HCT116 (cell line): Measurements from ENCODE around the gene STAG1. TPM values are rescaled to one million over a fixed set of nuclear protein-coding genes. Genes with fewer than 3 reads are reported as not detected.
"Not testable (repeated sequence)": the region's sequence is repeated elsewhere in the genome, so short reads cannot be mapped to it uniquely, and the experiment has no call there.

Source experiments
- ATAC-seq: fragments of 200-7000 bp; cut with Tn5 transposase; 2 replicates; pipeline ENCODE4 v1.9.1; 2020; ENCODE audit warnings: mild to moderate bottlenecking, moderate library complexity
- BruUV-seq: library from RNA; stranded (reverse); fragments of 400-500 nt; replicated peaks from 2 replicates; lab custom pipeline; 2021; lab: Mats Ljungman, UMichigan
- CTCF ChIA-PET: fragments of 300-600 bp; sonication (Branson Sonifier 250); formaldehyde crosslinking; loops from one replicate; lab custom pipeline; 2021; ENCODE audit warnings: antibody characterized with exemption; lab: Charles Lee
- POLR2A ChIA-PET: fragments of 300-600, 350-600 bp; sonication (Branson Sonifier 250); formaldehyde crosslinking; loops from one replicate; lab custom pipeline; 2021; ENCODE audit warnings: antibody characterized with exemption; lab: Charles Lee
- RAD21 ChIA-PET, 2 experiments: fragments of 300-600 bp; sonication (Branson Sonifier 250); formaldehyde crosslinking; loops; one replicate each; lab custom pipeline; 2023; ENCODE audit warnings: low total read pairs in 2 of 2; ENCODE audit not compliant: uncharacterized antibody in 2 of 2, unreplicated experiment in 2 of 2, low non-redundant PET in 1 of 2; lab: Charles Lee
- DNase-seq: peaks from one replicate; pipeline ENCODE4 v3.0.0-alpha.2; 2010; ENCODE audit warnings: low read depth, low spot score
- H2AFZ ChIP-seq: fragments of 200-600 bp; shearing (Covaris generic), sonication (generic); 2 replicates; pipeline ENCODE4 v1.6.1; 2017; ENCODE audit warnings: low read depth, mixed run types, mixed read lengths, antibody characterized with exemption, low read length; ENCODE audit not compliant: poor library complexity, severe bottlenecking
- H3K27ac ChIP-seq: 2 replicates; pipeline ENCODE4 v1.5.1; 2012; ENCODE audit warnings: low read depth, low read length
- H3K27me3 ChIP-seq: fragments of 200-600 bp; sonication (generic); 2 replicates; pipeline ENCODE4 v1.6.1; 2016; ENCODE audit warnings: mixed run types, low read length, mixed read lengths; ENCODE audit not compliant: insufficient read depth
- H3K36me3 ChIP-seq, 2 experiments: fragments of 200-500 bp in 1 of 2; fragments of 200-600 bp in 1 of 2; sonication (Bioruptor generic) in 1 of 2; sonication (generic) in 1 of 2; 2 replicates each; pipeline versions ENCODE4 v1.5.1 to v1.6.1; 2014 to 2016; ENCODE audit warnings: low read length in 2 of 2, inconsistent platforms in 1 of 2, mixed read lengths in 1 of 2, mixed run types in 1 of 2; ENCODE audit not compliant: insufficient read depth in 2 of 2, control insufficient read depth in 1 of 2
- H3K4me1 ChIP-seq, 2 experiments: fragments of 200-600 bp in 1 of 2; sonication (generic) in 1 of 2; 2 replicates each; pipeline versions ENCODE4 v1.5.1 to v1.6.1; 2012 to 2017; ENCODE audit warnings: low read length in 2 of 2, inconsistent platforms in 1 of 2, mild to moderate bottlenecking in 1 of 2, mixed read lengths in 1 of 2, mixed run types in 1 of 2, moderate library complexity in 1 of 2; ENCODE audit not compliant: insufficient read depth in 2 of 2, control insufficient read depth in 1 of 2
- H3K4me2 ChIP-seq: fragments of 200-600 bp; sonication (generic); 2 replicates; pipeline ENCODE4 v1.6.1; 2017; ENCODE audit warnings: mixed run types, low read length, mixed read lengths
- H3K4me3 ChIP-seq, 2 experiments: fragments of 200-600 bp in 1 of 2; sonication (generic) in 1 of 2; replicated peaks in 1 of 2; 2 replicates each; pipeline ENCODE4 v1.5.1; 2011 to 2016; ENCODE audit warnings: low read length in 2 of 2, control low read depth in 1 of 2, low read depth in 1 of 2, mild to moderate bottlenecking in 1 of 2, mixed read lengths in 1 of 2, mixed run types in 1 of 2
- H3K79me2 ChIP-seq: fragments of 200-600 bp; sonication (generic); 2 replicates; pipeline ENCODE4 v1.6.1; 2017; ENCODE audit warnings: mild to moderate bottlenecking, mixed run types, low read length, moderate library complexity, mixed read lengths; ENCODE audit not compliant: insufficient read depth
- H3K9ac ChIP-seq: fragments of 200-600 bp; sonication (generic); 2 replicates; pipeline ENCODE4 v1.6.1; 2016; ENCODE audit warnings: low read length, mixed read lengths
- H3K9me2 ChIP-seq: fragments of 200-600 bp; sonication (generic), shearing (Covaris generic); 2 replicates; pipeline ENCODE4 v1.6.1; 2017; ENCODE audit warnings: mixed run types, mild to moderate bottlenecking, moderate library complexity; ENCODE audit not compliant: insufficient read depth
- H3K9me3 ChIP-seq, 2 experiments: fragments of 200-500 bp in 1 of 2; fragments of 200-600 bp in 1 of 2; sonication (Bioruptor generic) in 1 of 2; sonication (generic) in 1 of 2; 2 replicates each; pipeline ENCODE4 v1.6.1; 2014 to 2017; ENCODE audit warnings: low read length in 2 of 2, mixed read lengths in 2 of 2, inconsistent platforms in 1 of 2, low read depth in 1 of 2, mild to moderate bottlenecking in 1 of 2, mixed run types in 1 of 2, moderate library complexity in 1 of 2; ENCODE audit not compliant: control insufficient read depth in 1 of 2, insufficient read depth in 1 of 2
- H4K20me1 ChIP-seq: fragments of 200-600 bp; sonication (generic), shearing (Covaris generic); 2 replicates; pipeline ENCODE4 v1.6.1; 2017; ENCODE audit warnings: mixed run types, mild to moderate bottlenecking, moderate library complexity; ENCODE audit not compliant: insufficient read depth
- CEBPB ChIP-seq: IDR thresholded peaks from 2 replicates; pipeline ENCODE4 v1.6.1; 2012; ENCODE audit warnings: low read depth
- EZH2 ChIP-seq: fragments of 200-600 bp; sonication (generic); IDR thresholded peaks from 2 replicates; pipeline ENCODE4 v1.6.1; 2017; ENCODE audit warnings: antibody characterized with exemption, mixed run types
- EZH2phosphoT487 ChIP-seq: fragments of 200-600 bp; IDR thresholded peaks from 2 replicates; pipeline ENCODE4 v1.6.1; 2018; ENCODE audit warnings: antibody characterized with exemption, borderline replicate concordance
- FOSL1 ChIP-seq: IDR thresholded peaks from 2 replicates; pipeline ENCODE4 v1.6.1; 2012; ENCODE audit warnings: low read depth
- JUND ChIP-seq: IDR thresholded peaks from 2 replicates; pipeline ENCODE4 v1.6.1; 2012
- POLR2A ChIP-seq: IDR thresholded peaks from 2 replicates; pipeline ENCODE4 v1.7.0; 2011; ENCODE audit warnings: borderline replicate concordance; ENCODE audit not compliant: insufficient read depth, insufficient read length; ENCODE audit errors: extremely low read depth
- YY1 ChIP-seq: IDR thresholded peaks from 2 replicates; pipeline ENCODE4 v1.6.1; 2011; ENCODE audit warnings: low read length, low read depth, moderate library complexity, mild to moderate bottlenecking; ENCODE audit not compliant: insufficient replicate concordance; ENCODE audit errors: extremely low read depth
- intact Hi-C: fragments of 100-400 bp; cut with micrococcal nuclease; formaldehyde crosslinking; loops from 2 replicates; pipeline ENCODE4 v1.10.0; 2022
- total RNA-seq: library from RNA; stranded (reverse); gene quantifications from one replicate; pipeline ENCODE4 v1.2.1, GENCODE V29; 2021; ENCODE audit not compliant: unreplicated experiment
- TF ChIP-seq, protein P1 (sequence below): IDR thresholded peaks from 2 replicates; pipeline ENCODE4 v1.6.1; 2012
- TF ChIP-seq, protein P2 (sequence below): IDR thresholded peaks from 2 replicates; pipeline ENCODE4 v1.6.1; 2012; ENCODE audit warnings: low read depth
- TF ChIP-seq, protein P3 (sequence below), 3 experiments: fragments of 200-600 bp in 1 of 3; sonication (generic) in 1 of 3; IDR thresholded peaks in 2 of 3; conservative IDR thresholded peaks in 1 of 3; 2 replicates each; pipeline ENCODE4 v1.5.1; 2012 to 2017; ENCODE audit warnings: low read depth in 2 of 3, low read length in 2 of 3, antibody characterized with exemption in 1 of 3, borderline replicate concordance in 1 of 3, control low read depth in 1 of 3, mild to moderate bottlenecking in 1 of 3, mixed read lengths in 1 of 3, mixed run types in 1 of 3, moderate library complexity in 1 of 3; ENCODE audit not compliant: insufficient read depth in 1 of 3

Gene STAG1
- total RNA-seq, 1 experiment from 2014 or later: 29.4 TPM

DNA sequence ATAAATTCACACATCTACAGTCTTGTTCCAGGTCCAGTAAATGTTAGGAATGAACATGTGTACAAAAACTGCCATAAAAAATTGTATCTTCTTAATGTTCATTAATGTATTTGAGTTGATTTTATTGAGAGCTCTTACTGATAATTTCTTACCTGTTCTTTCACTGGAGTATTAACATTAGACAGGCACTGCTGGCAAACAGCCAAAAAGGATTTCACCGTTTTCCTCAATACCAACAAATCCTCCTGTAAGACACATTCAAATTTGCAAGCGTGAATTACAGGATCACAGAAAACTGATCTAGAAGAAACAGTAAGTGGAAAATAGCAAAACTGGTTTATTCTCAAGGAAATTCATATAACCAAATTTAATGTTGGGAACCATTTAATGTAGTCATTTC is 374.7 kb downstream of the STAG1 start:
- H3K27ac ChIP-seq: no peak overlapping the region
- H3K9me3 ChIP-seq: no peaks in the 10 kb centered on the region
- no TSS peak for BruUV-seq
- H3K9me2 ChIP-seq: no peaks in the 10 kb centered on the region
- no peak overlapping the region for H3K4me2 ChIP-seq
- ChIA-PET RAD21 (no interaction called here), POLR2A (no interaction called here), CTCF (interaction anchor here (2.0 kb wide), 1 partner anchor 14 kb away, joined by 6 read pairs; no protein-coding TSS in a partner anchor)
- ATAC-seq (no peak), DNase-seq (no peak)
- H3K27me3 ChIP-seq: no peaks in the 10 kb centered on the region
- intact Hi-C loops: no loop called here
- TF ChIP-seq, protein P1, sequence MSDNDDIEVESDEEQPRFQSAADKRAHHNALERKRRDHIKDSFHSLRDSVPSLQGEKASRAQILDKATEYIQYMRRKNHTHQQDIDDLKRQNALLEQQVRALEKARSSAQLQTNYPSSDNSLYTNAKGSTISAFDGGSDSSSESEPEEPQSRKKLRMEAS: no peak
- TF ChIP-seq CEBPB: no peak
- no peak for TF ChIP-seq EZH2phosphoT487
- TF ChIP-seq JUND: no peak
- TF ChIP-seq, protein P2, sequence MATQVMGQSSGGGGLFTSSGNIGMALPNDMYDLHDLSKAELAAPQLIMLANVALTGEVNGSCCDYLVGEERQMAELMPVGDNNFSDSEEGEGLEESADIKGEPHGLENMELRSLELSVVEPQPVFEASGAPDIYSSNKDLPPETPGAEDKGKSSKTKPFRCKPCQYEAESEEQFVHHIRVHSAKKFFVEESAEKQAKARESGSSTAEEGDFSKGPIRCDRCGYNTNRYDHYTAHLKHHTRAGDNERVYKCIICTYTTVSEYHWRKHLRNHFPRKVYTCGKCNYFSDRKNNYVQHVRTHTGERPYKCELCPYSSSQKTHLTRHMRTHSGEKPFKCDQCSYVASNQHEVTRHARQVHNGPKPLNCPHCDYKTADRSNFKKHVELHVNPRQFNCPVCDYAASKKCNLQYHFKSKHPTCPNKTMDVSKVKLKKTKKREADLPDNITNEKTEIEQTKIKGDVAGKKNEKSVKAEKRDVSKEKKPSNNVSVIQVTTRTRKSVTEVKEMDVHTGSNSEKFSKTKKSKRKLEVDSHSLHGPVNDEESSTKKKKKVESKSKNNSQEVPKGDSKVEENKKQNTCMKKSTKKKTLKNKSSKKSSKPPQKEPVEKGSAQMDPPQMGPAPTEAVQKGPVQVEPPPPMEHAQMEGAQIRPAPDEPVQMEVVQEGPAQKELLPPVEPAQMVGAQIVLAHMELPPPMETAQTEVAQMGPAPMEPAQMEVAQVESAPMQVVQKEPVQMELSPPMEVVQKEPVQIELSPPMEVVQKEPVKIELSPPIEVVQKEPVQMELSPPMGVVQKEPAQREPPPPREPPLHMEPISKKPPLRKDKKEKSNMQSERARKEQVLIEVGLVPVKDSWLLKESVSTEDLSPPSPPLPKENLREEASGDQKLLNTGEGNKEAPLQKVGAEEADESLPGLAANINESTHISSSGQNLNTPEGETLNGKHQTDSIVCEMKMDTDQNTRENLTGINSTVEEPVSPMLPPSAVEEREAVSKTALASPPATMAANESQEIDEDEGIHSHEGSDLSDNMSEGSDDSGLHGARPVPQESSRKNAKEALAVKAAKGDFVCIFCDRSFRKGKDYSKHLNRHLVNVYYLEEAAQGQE: no peak
- no peak for TF ChIP-seq YY1
- no peak for TF ChIP-seq EZH2
- no peak for TF ChIP-seq FOSL1
- TF ChIP-seq, protein P3, sequence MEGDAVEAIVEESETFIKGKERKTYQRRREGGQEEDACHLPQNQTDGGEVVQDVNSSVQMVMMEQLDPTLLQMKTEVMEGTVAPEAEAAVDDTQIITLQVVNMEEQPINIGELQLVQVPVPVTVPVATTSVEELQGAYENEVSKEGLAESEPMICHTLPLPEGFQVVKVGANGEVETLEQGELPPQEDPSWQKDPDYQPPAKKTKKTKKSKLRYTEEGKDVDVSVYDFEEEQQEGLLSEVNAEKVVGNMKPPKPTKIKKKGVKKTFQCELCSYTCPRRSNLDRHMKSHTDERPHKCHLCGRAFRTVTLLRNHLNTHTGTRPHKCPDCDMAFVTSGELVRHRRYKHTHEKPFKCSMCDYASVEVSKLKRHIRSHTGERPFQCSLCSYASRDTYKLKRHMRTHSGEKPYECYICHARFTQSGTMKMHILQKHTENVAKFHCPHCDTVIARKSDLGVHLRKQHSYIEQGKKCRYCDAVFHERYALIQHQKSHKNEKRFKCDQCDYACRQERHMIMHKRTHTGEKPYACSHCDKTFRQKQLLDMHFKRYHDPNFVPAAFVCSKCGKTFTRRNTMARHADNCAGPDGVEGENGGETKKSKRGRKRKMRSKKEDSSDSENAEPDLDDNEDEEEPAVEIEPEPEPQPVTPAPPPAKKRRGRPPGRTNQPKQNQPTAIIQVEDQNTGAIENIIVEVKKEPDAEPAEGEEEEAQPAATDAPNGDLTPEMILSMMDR (IDR thresholded peaks at IDR 0.05 in 2 of 3, conservative IDR thresholded peaks at IDR 0.05 in 1 of 3; ENCODE audit: borderline replicate concordance in 1 of 3, insufficient read depth in 1 of 3, low read depth in 2 of 3, low read length in 2 of 3): no peak
- TF ChIP-seq POLR2A: no peak
- H3K4me3 ChIP-seq: no peak overlapping the region
- H3K4me1 ChIP-seq: peaks cover 0 to 9% of the 10 kb centered on the region in 2 experiments; a peak in 2 of 4 replicates
- H3K36me3 ChIP-seq: no peaks in the 10 kb centered on the region
- H3K9ac ChIP-seq: no peak overlapping the region
- H2AFZ ChIP-seq: no peak overlapping the region
- H4K20me1 ChIP-seq: no peaks in the 10 kb centered on the region
- no peaks in the 10 kb centered on the region for H3K79me2 ChIP-seq

DNA sequence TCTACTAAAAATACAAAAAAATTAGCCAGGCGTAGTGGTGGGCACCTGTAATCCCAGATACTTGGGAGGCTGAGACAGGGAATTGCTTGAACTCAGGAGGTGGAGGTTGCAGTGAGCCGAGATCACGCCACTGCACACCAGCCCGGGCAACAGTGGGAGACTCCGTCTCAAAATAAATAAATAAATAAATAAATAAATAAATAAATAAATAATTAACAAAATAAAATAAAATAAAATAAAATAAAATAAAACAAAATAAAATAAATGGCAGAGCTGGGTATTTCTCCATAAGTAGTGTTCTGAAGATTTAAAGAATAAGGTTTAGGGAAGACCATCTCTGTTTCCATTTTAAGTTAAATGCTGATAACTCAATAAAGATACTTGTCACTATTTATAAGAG is 376.4 kb downstream of the STAG1 start:
- H3K9me3 ChIP-seq, intact Hi-C loops, POLR2A ChIA-PET, H3K9me2 ChIP-seq, H3K79me2 ChIP-seq, H3K27ac ChIP-seq, BruUV-seq, H3K36me3 ChIP-seq, DNase-seq, ATAC-seq, H3K27me3 ChIP-seq, H3K9ac ChIP-seq, H3K4me2 ChIP-seq, H3K4me3 ChIP-seq, H4K20me1 ChIP-seq, H2AFZ ChIP-seq, H3K4me1 ChIP-seq: not testable (repeated sequence)
- ChIA-PET CTCF (interaction anchor here (2.0 kb wide), 1 partner anchor 16 kb away, joined by 6 read pairs; no protein-coding TSS in a partner anchor), RAD21 (interaction anchor here in 1 of 2 experiments (0.6 kb wide), 1 partner anchor 731 kb away, joined by 3 read pairs; no protein-coding TSS in a partner anchor)
